ENCODE measurements around the gene ZNF232.
"Not testable (repeated sequence)": the region's sequence is repeated elsewhere in the genome, so short reads cannot be mapped to it uniquely, and the experiment has no call there.

Gene ZNF232

GRCh38 chr17:5111402-5112204, at the start of gene ZNF232:
ZNF232 (minus strand) TSS chr17:5111878; CDS start chr17:5111822, 56 bp downstream.
- peak; percentile 86 to 94 for DNase-seq

GRCh38 chr17:5160702-5161101, 49.0 kb upstream of the ZNF232 start:
- DNase-seq, result not testable (repeated sequence)

GRCh38 chr17:5146122-5146521, 34.4 kb upstream of the ZNF232 start:
- DNase-seq, result not testable (repeated sequence)

- not testable (repeated sequence) for DNase-seq
These were observed 31.2 kb upstream of the ZNF232 start for GRCh38 chr17:5142877-5143276.

GRCh38 chr17:5139458-5139732, 27.7 kb upstream of the ZNF232 start:
- no peak for DNase-seq

- DNase-seq, result no peak
These were observed 27.2 kb upstream of the ZNF232 start for GRCh38 chr17:5138616-5139457.

GRCh38 chr17:5138198-5138544, 26.5 kb upstream of the ZNF232 start:
- not testable (repeated sequence) for DNase-seq

- not testable (repeated sequence) for DNase-seq
These were observed 26.0 kb upstream of the ZNF232 start for GRCh38 chr17:5137511-5138197.

- DNase-seq, result not testable (repeated sequence)
These were observed 25.1 kb upstream of the ZNF232 start for GRCh38 chr17:5136580-5137412.

- DNase-seq, result no peak
These were observed 24.3 kb upstream of the ZNF232 start for GRCh38 chr17:5135726-5136579.

- not testable (repeated sequence) for DNase-seq
These were observed 23.5 kb upstream of the ZNF232 start for GRCh38 chr17:5135131-5135712.

- not testable (repeated sequence) for DNase-seq
These were observed 22.9 kb upstream of the ZNF232 start for GRCh38 chr17:5134571-5134970.

- DNase-seq, result not testable (repeated sequence)
These were observed 22.3 kb upstream of the ZNF232 start for GRCh38 chr17:5133961-5134360.

- no peak for DNase-seq
These were observed 21.6 kb upstream of the ZNF232 start for GRCh38 chr17:5133311-5133710.

GRCh38 chr17:5132503-5133225, 21.0 kb upstream of the ZNF232 start:
- not testable (repeated sequence) for DNase-seq

- not testable (repeated sequence) for DNase-seq
These were observed 20.3 kb upstream of the ZNF232 start for GRCh38 chr17:5131799-5132502.

GRCh38 chr17:5131146-5131715, 19.6 kb upstream of the ZNF232 start:
- no peak for DNase-seq

GRCh38 chr17:5130687-5131086, 19.0 kb upstream of the ZNF232 start:
- not testable (repeated sequence) for DNase-seq

- not testable (repeated sequence) for DNase-seq
These were observed 18.6 kb upstream of the ZNF232 start for GRCh38 chr17:5130261-5130660.

Data from NCI-H524 (cell line).